Mesothelial cell of epicardium (in vitro differentiated cells): ENCODE data around the gene CCL28. TPM values are rescaled to one million over a fixed set of nuclear protein-coding genes. Genes with fewer than 3 reads are reported as not detected.
"Not testable (repeated sequence)": the region's sequence is repeated elsewhere in the genome, so short reads cannot be mapped to it uniquely, and the experiment has no call there.

Source experiments
- DNase-seq, 2 experiments: peaks; one replicate each; pipeline ENCODE4 v3.0.0; 2021; ENCODE audit warnings: low spot score in 2 of 2; ENCODE audit not compliant: unreplicated experiment in 2 of 2
- H3K27ac Mint-ChIP-seq: 2 replicates; pipeline ENCODE4 v1.8.0; 2021; ENCODE audit warnings: mixed read lengths
- H3K27me3 Mint-ChIP-seq: 2 replicates; pipeline ENCODE4 v1.8.0; 2021; ENCODE audit warnings: low read depth, mixed read lengths
- H3K36me3 Mint-ChIP-seq: 2 replicates; pipeline ENCODE4 v1.8.0; 2021; ENCODE audit warnings: mixed read lengths
- H3K4me1 Mint-ChIP-seq: 2 replicates; pipeline ENCODE4 v1.8.0; 2021; ENCODE audit warnings: mixed read lengths
- H3K4me3 Mint-ChIP-seq: 2 replicates; pipeline ENCODE4 v1.8.0; 2021; ENCODE audit warnings: mild to moderate bottlenecking, moderate library complexity, mixed read lengths
- H3K9me3 Mint-ChIP-seq: 2 replicates; pipeline ENCODE4 v1.8.0; 2021; ENCODE audit warnings: mixed read lengths
- total RNA-seq: library from RNA; stranded (reverse); gene quantifications from 3 replicates; pipeline ENCODE4 v1.2.1, GENCODE V29; 2021
- TF ChIP-seq, protein P1 (sequence below): fragments of 200-600 bp; sonication (generic); IDR thresholded peaks from one replicate; pipeline ENCODE4 v1.5.0; 2021; ENCODE audit warnings: antibody characterized with exemption; ENCODE audit not compliant: unreplicated experiment

Gene CCL28
- total RNA-seq, 1 donor from 2014 or later, result not detected

- DNase-seq, result no peak
- Mint-ChIP-seq H3K9me3 (peaks cover 4% of the 10 kb centered on the region), H3K4me1 (no peaks in the 10 kb centered on the region), H3K4me3 (no peak overlapping the region), H3K27ac (no peak overlapping the region), H3K36me3 (no peaks in the 10 kb centered on the region), H3K27me3 (peaks cover 11% of the 10 kb centered on the region)
- TF ChIP-seq, protein P1, sequence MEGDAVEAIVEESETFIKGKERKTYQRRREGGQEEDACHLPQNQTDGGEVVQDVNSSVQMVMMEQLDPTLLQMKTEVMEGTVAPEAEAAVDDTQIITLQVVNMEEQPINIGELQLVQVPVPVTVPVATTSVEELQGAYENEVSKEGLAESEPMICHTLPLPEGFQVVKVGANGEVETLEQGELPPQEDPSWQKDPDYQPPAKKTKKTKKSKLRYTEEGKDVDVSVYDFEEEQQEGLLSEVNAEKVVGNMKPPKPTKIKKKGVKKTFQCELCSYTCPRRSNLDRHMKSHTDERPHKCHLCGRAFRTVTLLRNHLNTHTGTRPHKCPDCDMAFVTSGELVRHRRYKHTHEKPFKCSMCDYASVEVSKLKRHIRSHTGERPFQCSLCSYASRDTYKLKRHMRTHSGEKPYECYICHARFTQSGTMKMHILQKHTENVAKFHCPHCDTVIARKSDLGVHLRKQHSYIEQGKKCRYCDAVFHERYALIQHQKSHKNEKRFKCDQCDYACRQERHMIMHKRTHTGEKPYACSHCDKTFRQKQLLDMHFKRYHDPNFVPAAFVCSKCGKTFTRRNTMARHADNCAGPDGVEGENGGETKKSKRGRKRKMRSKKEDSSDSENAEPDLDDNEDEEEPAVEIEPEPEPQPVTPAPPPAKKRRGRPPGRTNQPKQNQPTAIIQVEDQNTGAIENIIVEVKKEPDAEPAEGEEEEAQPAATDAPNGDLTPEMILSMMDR, result no peak
These were observed 2.4 kb downstream of the CCL28 start for GRCh38 chr5:43409809-43410271.

- not testable (repeated sequence) for H3K36me3 Mint-ChIP-seq, H3K9me3 Mint-ChIP-seq, H3K4me1 Mint-ChIP-seq, H3K4me3 Mint-ChIP-seq, DNase-seq, H3K27ac Mint-ChIP-seq
- H3K27me3 Mint-ChIP-seq, result peaks cover 31% of the 10 kb centered on the region
These were observed 9.6 kb downstream of the CCL28 start for GRCh38 chr5:43402524-43403066.

- Mint-ChIP-seq H3K27me3 (peaks cover 31% of the 10 kb centered on the region), H3K4me1 (no peaks in the 10 kb centered on the region), H3K27ac (no peak overlapping the region), H3K4me3 (no peak overlapping the region), H3K36me3 (no peaks in the 10 kb centered on the region), H3K9me3 (no peaks in the 10 kb centered on the region)
- TF ChIP-seq, protein P1, result no peak
- no peak for DNase-seq
These were observed 10.4 kb downstream of the CCL28 start for GRCh38 chr5:43401827-43402226.

DNA sequence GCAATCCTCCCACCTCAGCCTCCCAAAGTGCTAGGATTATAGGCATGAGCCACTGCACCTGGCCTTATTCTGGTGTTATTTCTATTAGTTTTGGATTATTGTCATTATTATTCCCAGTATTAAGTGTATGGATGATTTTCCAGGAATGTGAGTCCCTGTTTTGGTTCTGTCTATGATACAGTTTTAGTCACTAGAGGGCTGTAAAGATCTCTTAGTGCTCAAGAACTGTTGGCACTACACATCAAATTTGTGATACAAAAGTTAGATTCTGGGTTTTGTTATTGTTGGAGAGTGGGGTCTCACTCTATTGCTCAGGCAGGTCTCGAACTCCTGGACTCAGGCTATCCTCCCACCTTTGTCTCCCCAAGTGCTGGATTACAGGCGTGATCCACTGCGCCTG is 12.1 kb downstream of the CCL28 start:
- H3K27ac Mint-ChIP-seq, result no peak overlapping the region
- no peaks in the 10 kb centered on the region for H3K36me3 Mint-ChIP-seq
- no peaks in the 10 kb centered on the region for H3K9me3 Mint-ChIP-seq
- TF ChIP-seq, protein P1, result no peak
- H3K4me1 Mint-ChIP-seq, result no peaks in the 10 kb centered on the region
- DNase-seq, result no peak
- H3K27me3 Mint-ChIP-seq, result peaks cover 22% of the 10 kb centered on the region
- no peak overlapping the region for H3K4me3 Mint-ChIP-seq

DNA sequence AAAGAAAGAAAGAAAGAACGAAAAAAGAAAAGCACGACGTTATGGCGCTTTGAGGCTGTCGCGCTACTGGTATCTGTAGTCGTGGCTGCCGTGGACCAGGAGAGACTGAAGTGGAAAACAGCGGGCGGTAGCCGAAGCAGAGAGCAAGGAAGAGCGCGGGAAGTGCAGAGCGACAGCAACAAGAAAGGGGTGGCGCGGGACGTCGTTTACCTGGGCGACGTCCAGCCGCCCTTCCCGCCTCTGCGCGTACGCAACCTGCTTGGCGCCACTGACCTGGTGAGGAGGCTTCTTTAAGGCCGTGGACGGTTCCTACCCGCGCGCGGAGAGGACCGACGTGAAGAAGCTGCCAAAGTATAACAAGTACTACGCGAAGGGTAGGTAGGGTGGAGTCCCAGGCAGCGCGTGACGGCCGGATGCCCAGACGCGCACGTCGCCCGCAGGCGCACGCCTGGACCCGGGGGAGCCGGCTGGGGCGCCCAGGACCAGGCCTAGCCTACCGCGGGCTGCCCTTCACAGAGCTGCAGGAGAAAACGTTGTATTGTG is 15.4 kb downstream of the CCL28 start:
- Mint-ChIP-seq H3K27me3 (peaks cover 5% of the 10 kb centered on the region), H3K9me3 (no peaks in the 10 kb centered on the region), H3K27ac (no peak overlapping the region), H3K36me3 (no peaks in the 10 kb centered on the region), H3K4me3 (no peak overlapping the region), H3K4me1 (no peaks in the 10 kb centered on the region)
- DNase-seq, result no peak
- TF ChIP-seq, protein P1, result no peak

- H3K36me3 Mint-ChIP-seq, result no peaks in the 10 kb centered on the region
- no peak overlapping the region for H3K27ac Mint-ChIP-seq
- peaks cover 2% of the 10 kb centered on the region for H3K27me3 Mint-ChIP-seq
- H3K4me3 Mint-ChIP-seq, result no peak overlapping the region
- no peaks in the 10 kb centered on the region for H3K9me3 Mint-ChIP-seq
- no peak for DNase-seq
- H3K4me1 Mint-ChIP-seq, result peaks cover 8% of the 10 kb centered on the region
- TF ChIP-seq, protein P1, result no peak
These were observed 21.7 kb downstream of the CCL28 start for GRCh38 chr5:43390471-43390870.
